ENCODE results near the gene PUM2. TPM values are rescaled to one million over a fixed set of nuclear protein-coding genes. Genes with fewer than 3 reads are reported as not detected.
"Not testable (repeated sequence)": the region's sequence is repeated elsewhere in the genome, so short reads cannot be mapped to it uniquely, and the experiment has no call there.

Gene PUM2
- total RNA-seq, 4 donors from 2014 or later: 61.2 to 88.3 (median 74.8) TPM

DNA sequence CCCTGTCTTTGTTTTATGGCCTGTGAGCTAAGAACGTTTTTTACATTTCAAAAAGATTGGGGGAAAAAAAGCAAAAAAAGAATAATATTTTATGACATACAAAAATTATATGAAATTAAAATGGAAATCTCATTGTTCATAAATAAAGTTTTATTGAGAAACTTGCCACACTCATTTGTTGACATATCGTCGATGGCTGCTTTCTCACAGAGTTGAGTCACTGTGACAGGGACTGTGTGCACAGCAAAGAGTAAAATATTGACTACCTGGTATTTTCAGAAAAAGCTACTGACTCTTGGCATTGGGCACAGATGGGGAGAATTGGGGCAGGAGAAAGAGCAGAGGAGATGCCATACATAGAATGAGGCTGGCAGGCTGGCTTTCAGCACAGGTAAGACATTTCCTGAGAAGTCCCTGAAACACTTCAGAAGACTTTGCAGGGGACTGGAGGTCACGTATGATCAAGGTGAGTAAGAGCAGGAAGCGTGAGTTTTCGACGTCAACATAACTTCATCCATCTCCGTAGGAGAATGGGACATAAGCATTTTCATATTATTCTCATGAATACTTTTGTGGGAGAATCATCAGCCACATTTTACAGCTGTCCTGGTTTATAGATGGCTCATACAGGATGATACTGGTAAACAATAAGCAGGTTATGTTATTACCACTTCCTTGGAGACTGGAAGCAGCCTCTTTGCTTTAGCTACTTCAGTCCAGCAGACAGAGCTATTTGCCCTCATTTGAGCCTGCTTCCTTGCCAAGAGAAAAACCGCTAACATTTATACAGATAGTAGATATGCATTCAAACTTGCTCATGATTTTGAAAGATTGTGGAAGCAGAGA lies 32.5 kb upstream of the PUM2 start:
- no peak overlapping the region for H3K27ac ChIP-seq

GRCh38 chr2:20381457-20381856 lies 30.8 kb upstream of the PUM2 start:
- peaks cover 0 to 48% (median 2%) of the 10 kb centered on the region in 4 donors for H3K4me1 ChIP-seq
- peak overlapping the region in 2 of 4 donors; percentile 16 for H3K27ac ChIP-seq
- no peaks in the 10 kb centered on the region for H3K36me3 ChIP-seq
- H3K27me3 ChIP-seq: no peaks in the 10 kb centered on the region
- H3K9me3 ChIP-seq: no peaks in the 10 kb centered on the region
- TF ChIP-seq CTCF (IDR thresholded peaks at IDR 0.05) (no peak), POLR2A (IDR thresholded peaks at IDR 0.05) (no peak)
- H3K4me3 ChIP-seq: no peak overlapping the region
- no peak for DNase-seq

More for the DNA sequence above, 32.5 kb upstream of the PUM2 start:
- Histone ChIP-seq H3K4me3 (no peak overlapping the region), H3K36me3 (no peaks in the 10 kb centered on the region), H3K9me3 (no peaks in the 10 kb centered on the region), H3K27me3 (no peaks in the 10 kb centered on the region), H3K4me1 (peaks cover 0 to 48% (median 2%) of the 10 kb centered on the region in 4 donors)
- no peak for DNase-seq
- no peak for TF ChIP-seq POLR2A (IDR thresholded peaks at IDR 0.05)
- TF ChIP-seq CTCF (IDR thresholded peaks at IDR 0.05): no peak

GRCh38 chr2:20378891-20379519 lies 28.4 kb upstream of the PUM2 start:
- H3K4me1 ChIP-seq: peaks cover 0 to 34% (median 0%) of the 10 kb centered on the region in 4 donors
- H3K4me3 ChIP-seq: no peak overlapping the region
- DNase-seq: peak; percentile 21 to 85 (median 85)
- TF ChIP-seq POLR2A (IDR thresholded peaks at IDR 0.05) (no peak), CTCF (IDR thresholded peaks at IDR 0.05) (peak in 4 of 6 experiments; percentile 58 to 77 (median 73))
- no peaks in the 10 kb centered on the region for H3K27me3 ChIP-seq
- H3K9me3 ChIP-seq: no peaks in the 10 kb centered on the region
- H3K27ac ChIP-seq: peak overlapping the region in 2 of 4 donors; percentile 12 to 63
- no peaks in the 10 kb centered on the region for H3K36me3 ChIP-seq

- H3K27ac ChIP-seq: no peak overlapping the region
- peaks cover 0 to 28% (median 0%) of the 10 kb centered on the region in 4 donors for H3K4me1 ChIP-seq
- H3K27me3 ChIP-seq: no peaks in the 10 kb centered on the region
- H3K36me3 ChIP-seq: no peaks in the 10 kb centered on the region
- TF ChIP-seq CTCF (IDR thresholded peaks at IDR 0.05) (no peak), POLR2A (IDR thresholded peaks at IDR 0.05) (no peak)
- no peak for DNase-seq
- H3K9me3 ChIP-seq: no peaks in the 10 kb centered on the region
- H3K4me3 ChIP-seq: no peak overlapping the region
Measured at GRCh38 chr2:20378341-20378740, 27.7 kb upstream of the PUM2 start.

DNA sequence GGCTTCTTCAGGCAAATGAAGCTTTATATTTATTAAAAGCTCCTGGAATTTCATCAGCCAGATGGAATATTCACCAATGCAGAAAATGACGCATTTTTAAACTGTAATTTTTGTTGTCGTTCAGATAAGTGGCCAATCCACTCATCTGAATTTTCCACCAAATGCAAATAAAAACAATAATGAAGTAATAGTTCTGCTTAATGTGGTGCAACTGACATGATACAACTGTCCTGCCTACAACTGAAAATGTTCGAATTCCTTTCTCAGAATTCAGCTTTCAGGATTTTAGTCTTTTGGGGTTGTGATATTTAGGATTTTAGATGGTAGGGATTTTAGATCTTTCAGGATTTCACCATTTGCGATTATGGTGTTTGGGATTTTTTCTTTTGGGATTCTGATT lies 27.1 kb upstream of the PUM2 start:
- no peaks in the 10 kb centered on the region for H3K9me3 ChIP-seq
- no peak overlapping the region for H3K27ac ChIP-seq

GRCh38 chr2:20374982-20375381 lies 24.3 kb upstream of the PUM2 start:
- H3K9me3 ChIP-seq, H3K27ac ChIP-seq, H3K27me3 ChIP-seq, H3K36me3 ChIP-seq, DNase-seq, H3K4me3 ChIP-seq: not testable (repeated sequence)
- H3K4me1 ChIP-seq: peaks cover 0 to 13% (median 0%) of the 10 kb centered on the region in 4 donors

More for the DNA sequence above, 27.1 kb upstream of the PUM2 start:
- no peak for DNase-seq
- Histone ChIP-seq H3K36me3 (no peaks in the 10 kb centered on the region), H3K27me3 (no peaks in the 10 kb centered on the region), H3K4me1 (peaks cover 0 to 25% (median 0%) of the 10 kb centered on the region in 4 donors), H3K4me3 (no peak overlapping the region)
- TF ChIP-seq CTCF (IDR thresholded peaks at IDR 0.05): no peak
- TF ChIP-seq POLR2A (IDR thresholded peaks at IDR 0.05): no peak
